Raji (cell line): Measurements from ENCODE around the gene TTLL8.

Source experiments
- POLR2A ChIP-seq: IDR thresholded peaks from 2 replicates; pipeline ENCODE4 v1.6.1; 2011; ENCODE audit warnings: low read depth, low read length, control low read depth; ENCODE audit not compliant: insufficient read depth

The TTLL8 gene

GRCh38 chr22:50044485-50045118 is 13.5 kb downstream of the TTLL8 start:
- no peak for TF ChIP-seq POLR2A

- TF ChIP-seq POLR2A, result no peak
Measured at GRCh38 chr22:50041361-50042065, 16.6 kb downstream of the TTLL8 start.

GRCh38 chr22:50040717-50041116 is 17.4 kb downstream of the TTLL8 start:
- no peak for TF ChIP-seq POLR2A

- no peak for TF ChIP-seq POLR2A
Measured at GRCh38 chr22:50039669-50040443, 18.2 kb downstream of the TTLL8 start.

GRCh38 chr22:50035976-50036724 is 21.9 kb downstream of the TTLL8 start:
- no peak for TF ChIP-seq POLR2A

- no peak for TF ChIP-seq POLR2A
Measured at GRCh38 chr22:50035131-50035881, 22.8 kb downstream of the TTLL8 start.

GRCh38 chr22:50034126-50035081 is 23.7 kb downstream of the TTLL8 start:
- no peak for TF ChIP-seq POLR2A

- no peak for TF ChIP-seq POLR2A
Measured at GRCh38 chr22:50032941-50033601, 25.0 kb downstream of the TTLL8 start.

GRCh38 chr22:50032109-50032871 is 25.8 kb downstream of the TTLL8 start:
- no peak for TF ChIP-seq POLR2A

- TF ChIP-seq POLR2A, result no peak
Measured at GRCh38 chr22:50031189-50032091, 26.7 kb downstream of the TTLL8 start.
